HUES48 (cell line): ENCODE results near the gene CSGALNACT2.

Source experiments
- H3K27ac ChIP-seq: one replicate; pipeline ENCODE4 v1.7.0; 2013; ENCODE audit warnings: low read depth, low read length, inconsistent platforms
- H3K27me3 ChIP-seq: 2 replicates; pipeline ENCODE4 v1.6.1; 2013; ENCODE audit warnings: mild to moderate bottlenecking, low read length; ENCODE audit not compliant: control insufficient read depth, insufficient read depth
- H3K36me3 ChIP-seq: 2 replicates; pipeline ENCODE4 v1.6.1; 2013; ENCODE audit warnings: low read length; ENCODE audit not compliant: control insufficient read depth, insufficient read depth
- H3K4me1 ChIP-seq: 2 replicates; pipeline ENCODE4 v1.6.1; 2013; ENCODE audit warnings: mild to moderate bottlenecking, low read length; ENCODE audit not compliant: control insufficient read depth, insufficient read depth
- H3K4me3 ChIP-seq: 2 replicates; pipeline ENCODE4 v1.5.1; 2013; ENCODE audit warnings: mild to moderate bottlenecking, low read depth, low read length
- H3K9ac ChIP-seq: 2 replicates; pipeline ENCODE4 v1.6.1; 2013; ENCODE audit warnings: mild to moderate bottlenecking, low read depth, low read length, moderate library complexity
- H3K9me3 ChIP-seq: 2 replicates; pipeline ENCODE4 v1.6.1; 2013; ENCODE audit warnings: low read length; ENCODE audit not compliant: control insufficient read depth, insufficient read depth

CSGALNACT2 gene

GRCh38 chr10:43204042-43204942 lies 66.0 kb downstream of the CSGALNACT2 start:
- H3K27me3 ChIP-seq = no peaks in the 10 kb centered on the region
- H3K9me3 ChIP-seq = no peaks in the 10 kb centered on the region
- no peak overlapping the region for H3K27ac ChIP-seq
- H3K36me3 ChIP-seq = peaks cover 21% of the 10 kb centered on the region
- H3K4me1 ChIP-seq = peaks cover 6% of the 10 kb centered on the region
- H3K4me3 ChIP-seq = no peak overlapping the region
- no peak overlapping the region for H3K9ac ChIP-seq

- no peak overlapping the region for H3K9ac ChIP-seq
These were observed 66.9 kb downstream of the CSGALNACT2 start for GRCh38 chr10:43204943-43205671.

GRCh38 chr10:43205681-43206390 lies 67.6 kb downstream of the CSGALNACT2 start:
- Histone ChIP-seq H3K9ac (no peak overlapping the region), H3K27ac (no peak overlapping the region), H3K4me3 (no peak overlapping the region)

More at GRCh38 chr10:43204943-43205671, 66.9 kb downstream of the CSGALNACT2 start:
- Histone ChIP-seq H3K27ac (no peak overlapping the region), H3K4me3 (no peak overlapping the region), H3K4me1 (peaks cover 6% of the 10 kb centered on the region), H3K36me3 (peaks cover 13% of the 10 kb centered on the region), H3K27me3 (no peaks in the 10 kb centered on the region), H3K9me3 (no peaks in the 10 kb centered on the region)

GRCh38 chr10:43206391-43207235 lies 68.4 kb downstream of the CSGALNACT2 start:
- no peaks in the 10 kb centered on the region for H3K9me3 ChIP-seq
- no peak overlapping the region for H3K27ac ChIP-seq
- peaks cover 6% of the 10 kb centered on the region for H3K4me1 ChIP-seq
- H3K4me3 ChIP-seq = no peak overlapping the region
- H3K27me3 ChIP-seq = no peaks in the 10 kb centered on the region
- H3K9ac ChIP-seq = no peak overlapping the region
- no peaks in the 10 kb centered on the region for H3K36me3 ChIP-seq

More at GRCh38 chr10:43205681-43206390, 67.6 kb downstream of the CSGALNACT2 start:
- Histone ChIP-seq H3K27me3 (no peaks in the 10 kb centered on the region), H3K9me3 (no peaks in the 10 kb centered on the region), H3K4me1 (peaks cover 6% of the 10 kb centered on the region), H3K36me3 (peaks cover 6% of the 10 kb centered on the region)

GRCh38 chr10:43208147-43209073 lies 70.2 kb downstream of the CSGALNACT2 start:
- no peak overlapping the region for H3K27ac ChIP-seq
- no peak overlapping the region for H3K4me3 ChIP-seq
- H3K27me3 ChIP-seq = no peaks in the 10 kb centered on the region
- no peaks in the 10 kb centered on the region for H3K9me3 ChIP-seq
- H3K36me3 ChIP-seq = no peaks in the 10 kb centered on the region
- peaks cover 2% of the 10 kb centered on the region; the same call in 1 of the 2 replicates for H3K4me1 ChIP-seq
- no peak overlapping the region for H3K9ac ChIP-seq

- no peak overlapping the region for H3K27ac ChIP-seq
- H3K36me3 ChIP-seq = no peaks in the 10 kb centered on the region
- H3K9ac ChIP-seq = no peak overlapping the region
- peaks cover 2% of the 10 kb centered on the region; the same call in 1 of the 2 replicates for H3K4me1 ChIP-seq
- no peak overlapping the region for H3K4me3 ChIP-seq
- no peaks in the 10 kb centered on the region for H3K27me3 ChIP-seq
- no peaks in the 10 kb centered on the region for H3K9me3 ChIP-seq
These were observed 70.8 kb downstream of the CSGALNACT2 start for GRCh38 chr10:43209074-43209455.

GRCh38 chr10:43209651-43210141 lies 71.5 kb downstream of the CSGALNACT2 start:
- Histone ChIP-seq H3K9me3 (no peaks in the 10 kb centered on the region), H3K4me1 (peaks cover 2% of the 10 kb centered on the region; the same call in 1 of the 2 replicates), H3K27me3 (no peaks in the 10 kb centered on the region), H3K9ac (no peak overlapping the region), H3K36me3 (no peaks in the 10 kb centered on the region), H3K27ac (no peak overlapping the region), H3K4me3 (no peak overlapping the region)

- no peaks in the 10 kb centered on the region for H3K36me3 ChIP-seq
- no peak overlapping the region for H3K9ac ChIP-seq
- H3K4me3 ChIP-seq = no peak overlapping the region
- H3K9me3 ChIP-seq = no peaks in the 10 kb centered on the region
- no peak overlapping the region for H3K27ac ChIP-seq
- no peaks in the 10 kb centered on the region for H3K27me3 ChIP-seq
- H3K4me1 ChIP-seq = no peaks in the 10 kb centered on the region
These were observed 72.3 kb downstream of the CSGALNACT2 start for GRCh38 chr10:43210556-43210955.

GRCh38 chr10:43211030-43211429 lies 72.8 kb downstream of the CSGALNACT2 start:
- H3K4me1 ChIP-seq = no peaks in the 10 kb centered on the region
- no peaks in the 10 kb centered on the region for H3K36me3 ChIP-seq
- no peak overlapping the region for H3K9ac ChIP-seq
- no peak overlapping the region for H3K4me3 ChIP-seq
- H3K27me3 ChIP-seq = no peaks in the 10 kb centered on the region
- no peak overlapping the region for H3K27ac ChIP-seq
- no peaks in the 10 kb centered on the region for H3K9me3 ChIP-seq
